Lower leg skin (tissue), 4 donors: ENCODE measurements around the gene DACT2. TPM values are rescaled to one million over a fixed set of nuclear protein-coding genes. Genes with fewer than 3 reads are reported as not detected.

Source experiments
- DNase-seq, 2 donors: peaks; one replicate each; pipeline ENCODE4 v3.0.0-alpha.2; 2019; ENCODE audit warnings: low spot score in 2 of 2
- H3K4me3 ChIP-seq: fragments of 200-600 bp; sonication (generic); 2 replicates; pipeline ENCODE4 v1.5.1; 2017; ENCODE audit warnings: mild to moderate bottlenecking, low read depth; ENCODE audit not compliant: poor library complexity, severe bottlenecking
- POLR2A ChIP-seq, 2 donors: fragments of 450-650 bp; IDR thresholded peaks; one replicate each; pipeline ENCODE4 v1.6.1; 2016 to 2017; ENCODE audit warnings: antibody characterized with exemption in 2 of 2, mild to moderate bottlenecking in 1 of 2, moderate library complexity in 1 of 2
- WGBS, 2 donors: methylation state at CpG; one replicate each; pipeline ENCODE4 v1.1.5; 2018; 5-methylcytosine and 5-hydroxymethylcytosine counted together
- intact Hi-C: fragments of 100-400 bp; cut with DNase I; formaldehyde crosslinking; loops from one replicate; pipeline ENCODE4 v1.15.0; 2023; ENCODE audit warnings: low total_unique reads
- total RNA-seq, 4 donors: library from RNA; depleted of rRNA; stranded (reverse); fragments of >200 nt; gene quantifications; one replicate each; pipeline ENCODE4 v1.1.0, GENCODE V29; 2016
- TF ChIP-seq, protein P1 (sequence below), 3 donors: fragments of 450-650 bp; IDR thresholded peaks; one replicate each; pipeline ENCODE4 v1.5.1; 2016; ENCODE audit warnings: antibody characterized with exemption in 3 of 3, mild to moderate bottlenecking in 3 of 3, moderate library complexity in 2 of 3

The DACT2 gene
- total RNA-seq, 4 donors from 2014 or later: 11.1 to 19.1 (median 15.4) TPM

DNA sequence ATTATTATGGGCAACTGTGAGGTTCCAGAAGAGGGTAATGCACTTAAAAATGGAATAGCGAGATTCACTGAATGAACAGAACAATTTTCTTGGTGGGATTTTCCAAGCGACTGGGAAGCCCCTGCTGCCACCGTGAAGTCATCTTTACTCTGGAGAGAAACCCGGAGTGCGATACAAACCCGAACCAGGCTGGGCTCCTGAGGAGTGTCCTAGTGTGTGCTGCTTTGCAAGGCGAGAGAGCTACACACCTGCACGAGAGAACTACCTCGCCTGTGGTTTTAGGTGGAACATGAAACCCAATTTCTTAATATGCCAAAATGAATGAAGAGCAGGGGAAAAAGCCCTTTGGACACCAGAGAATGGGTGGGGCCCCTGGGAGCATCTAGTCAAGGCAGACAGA, 33.5 kb upstream of the DACT2 start:
- WGBS, 2 donors: 81 to 83% methylated on average over 9 of the region's 9 CpGs
- H3K4me3 ChIP-seq: no peak overlapping the region
- DNase-seq: peak in 1 of 2 donors; percentile 72
- no peak for TF ChIP-seq POLR2A (IDR thresholded peaks at IDR 0.05)
- TF ChIP-seq, protein P1, sequence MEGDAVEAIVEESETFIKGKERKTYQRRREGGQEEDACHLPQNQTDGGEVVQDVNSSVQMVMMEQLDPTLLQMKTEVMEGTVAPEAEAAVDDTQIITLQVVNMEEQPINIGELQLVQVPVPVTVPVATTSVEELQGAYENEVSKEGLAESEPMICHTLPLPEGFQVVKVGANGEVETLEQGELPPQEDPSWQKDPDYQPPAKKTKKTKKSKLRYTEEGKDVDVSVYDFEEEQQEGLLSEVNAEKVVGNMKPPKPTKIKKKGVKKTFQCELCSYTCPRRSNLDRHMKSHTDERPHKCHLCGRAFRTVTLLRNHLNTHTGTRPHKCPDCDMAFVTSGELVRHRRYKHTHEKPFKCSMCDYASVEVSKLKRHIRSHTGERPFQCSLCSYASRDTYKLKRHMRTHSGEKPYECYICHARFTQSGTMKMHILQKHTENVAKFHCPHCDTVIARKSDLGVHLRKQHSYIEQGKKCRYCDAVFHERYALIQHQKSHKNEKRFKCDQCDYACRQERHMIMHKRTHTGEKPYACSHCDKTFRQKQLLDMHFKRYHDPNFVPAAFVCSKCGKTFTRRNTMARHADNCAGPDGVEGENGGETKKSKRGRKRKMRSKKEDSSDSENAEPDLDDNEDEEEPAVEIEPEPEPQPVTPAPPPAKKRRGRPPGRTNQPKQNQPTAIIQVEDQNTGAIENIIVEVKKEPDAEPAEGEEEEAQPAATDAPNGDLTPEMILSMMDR (IDR thresholded peaks at IDR 0.05): no peak
- intact Hi-C loops: loop anchor here (10.0 kb wide), 1 partner anchor 198 kb away; no protein-coding TSS in a partner anchor

DNA sequence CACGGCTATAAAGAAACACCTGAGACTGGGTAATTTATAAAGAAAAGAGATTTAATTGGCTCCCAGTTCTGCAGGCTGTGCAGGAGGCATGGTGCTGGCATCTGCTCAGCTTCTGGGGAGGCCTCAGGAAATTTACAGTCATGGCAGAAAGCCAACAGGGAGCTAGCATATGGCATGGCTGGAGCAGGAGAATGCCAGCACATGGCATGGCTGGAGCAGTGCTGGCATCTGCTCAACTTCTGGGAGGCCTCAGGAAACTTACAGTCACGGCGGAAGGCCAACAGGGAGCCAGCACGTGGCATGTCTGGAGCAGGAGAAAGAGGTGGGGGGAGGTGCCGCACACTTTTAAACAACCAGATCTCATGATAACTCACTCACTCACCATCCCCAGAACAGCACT, 32.5 kb upstream of the DACT2 start:
- H3K4me3 ChIP-seq: no peak overlapping the region
- WGBS, 2 donors: 39 to 43% methylated on average over 5 of the region's 5 CpGs
- DNase-seq: peak in 1 of 2 donors; percentile 37
- intact Hi-C loops: loop anchor here (10.0 kb wide), 1 partner anchor 197 kb away; no protein-coding TSS in a partner anchor
- no peak for TF ChIP-seq POLR2A (IDR thresholded peaks at IDR 0.05)
- TF ChIP-seq, protein P1 (IDR thresholded peaks at IDR 0.05): no peak

DNA sequence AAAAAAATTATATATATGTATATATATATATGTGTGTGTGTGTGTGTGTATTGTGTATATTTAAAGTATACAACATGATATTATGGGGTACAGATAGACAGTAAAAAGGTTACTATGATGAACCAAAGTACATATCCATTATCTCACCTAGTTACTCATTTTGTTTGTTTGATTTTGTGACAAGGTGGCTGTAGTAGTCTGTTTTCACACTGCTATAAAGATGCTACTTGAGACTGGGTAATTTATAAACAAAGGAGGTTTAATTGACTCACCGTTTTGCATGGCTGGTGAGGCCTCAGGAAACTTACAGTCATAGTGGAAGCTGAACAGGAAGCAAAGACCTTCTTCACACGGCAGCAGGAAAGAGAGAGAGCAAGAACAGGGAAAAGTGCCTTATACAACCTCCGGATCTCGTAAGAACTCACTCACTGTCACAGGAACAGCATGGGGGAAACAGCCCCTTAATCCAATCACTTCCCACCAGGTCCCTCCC, 30.2 kb upstream of the DACT2 start:
- TF ChIP-seq, protein P1 (IDR thresholded peaks at IDR 0.05): no peak
- no peak for TF ChIP-seq POLR2A (IDR thresholded peaks at IDR 0.05)
- WGBS, 2 donors: 71 to 83% methylated on average over 4 of the region's 4 CpGs
- DNase-seq: no peak
- intact Hi-C loops: loop anchor here (10.0 kb wide), 1 partner anchor 195 kb away; no protein-coding TSS in a partner anchor
- no peak overlapping the region for H3K4me3 ChIP-seq

DNA sequence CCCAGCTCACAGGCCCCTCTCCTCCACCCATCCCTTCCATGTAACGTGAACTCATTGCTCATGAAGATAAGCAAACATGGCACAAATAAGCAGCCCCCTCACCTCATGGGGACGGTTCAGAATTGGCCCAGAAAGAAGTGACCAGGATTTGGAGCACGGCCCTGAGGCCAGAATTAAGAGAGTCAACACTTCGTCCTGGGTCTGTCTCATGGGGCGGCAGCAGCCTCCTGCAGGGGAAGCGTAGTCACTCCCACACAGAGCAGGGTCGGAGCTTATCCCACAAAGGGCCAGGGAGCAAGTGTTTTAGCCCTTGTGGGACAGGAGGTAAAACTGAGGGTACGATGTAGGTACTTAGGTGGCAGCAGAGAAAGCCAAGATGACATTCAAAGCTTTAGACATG, 28.6 kb upstream of the DACT2 start:
- WGBS, 2 donors: 88 to 96% methylated on average over 8 of the region's 8 CpGs
- intact Hi-C loops: no loop called here
- H3K4me3 ChIP-seq: no peak overlapping the region
- DNase-seq: no peak
- no peak for TF ChIP-seq POLR2A (IDR thresholded peaks at IDR 0.05)
- TF ChIP-seq, protein P1 (IDR thresholded peaks at IDR 0.05): no peak

DNA sequence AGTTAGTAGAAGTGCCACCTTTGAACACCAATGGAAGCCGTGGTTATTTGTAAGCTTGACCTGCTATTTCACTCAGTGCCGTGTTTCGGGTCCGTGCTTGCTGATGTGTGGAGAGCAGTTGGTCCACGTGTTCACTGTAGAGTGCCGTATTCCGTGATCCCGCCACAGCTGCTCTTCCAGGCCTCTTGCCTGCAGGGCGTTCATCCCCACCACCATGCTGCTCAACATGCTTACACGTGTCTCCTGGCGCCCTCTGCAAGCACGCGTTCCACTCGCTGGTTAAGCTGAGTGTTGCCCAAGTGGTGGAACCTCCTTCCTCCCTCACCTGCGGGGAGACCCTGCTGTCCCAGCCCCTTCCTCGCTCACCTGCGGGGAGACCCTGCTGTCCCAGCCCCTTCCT, 28.0 kb upstream of the DACT2 start:
- no peak overlapping the region for H3K4me3 ChIP-seq
- TF ChIP-seq, protein P1 (IDR thresholded peaks at IDR 0.05): no peak
- TF ChIP-seq POLR2A (IDR thresholded peaks at IDR 0.05): no peak
- no peak for DNase-seq
- WGBS, 2 donors: 64 to 68% methylated on average over 17 of the region's 17 CpGs
- intact Hi-C loops: no loop called here

DNA sequence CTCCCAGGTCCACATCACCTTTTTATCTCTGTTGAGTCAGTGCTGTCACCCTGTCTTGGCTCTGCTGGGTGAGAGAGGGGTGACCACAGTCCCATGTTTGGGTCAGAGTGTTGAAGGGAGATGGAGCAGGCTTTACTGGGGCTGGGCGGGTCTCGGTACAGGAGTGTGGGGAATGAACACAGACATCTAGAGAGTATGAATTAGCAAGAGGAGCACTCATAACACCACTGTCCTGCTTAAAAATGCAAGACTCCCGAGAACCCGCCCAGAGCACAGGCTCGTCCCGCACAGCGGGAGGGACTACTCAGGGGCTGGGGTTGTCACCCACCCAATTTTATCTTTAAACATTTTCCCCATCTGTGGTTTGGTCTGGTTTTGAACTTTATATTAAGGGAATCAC, 27.5 kb upstream of the DACT2 start:
- WGBS, 2 donors: 89 to 94% methylated on average over 7 of the region's 7 CpGs
- no peak for DNase-seq
- no peak overlapping the region for H3K4me3 ChIP-seq
- no peak for TF ChIP-seq POLR2A (IDR thresholded peaks at IDR 0.05)
- TF ChIP-seq, protein P1 (IDR thresholded peaks at IDR 0.05): no peak
- intact Hi-C loops: no loop called here
